ENCODE measurements around the gene ANKRD65. TPM values are rescaled to one million over a fixed set of nuclear protein-coding genes. Genes with fewer than 3 reads are reported as not detected.
"Not testable (repeated sequence)": the region's sequence is repeated elsewhere in the genome, so short reads cannot be mapped to it uniquely, and the experiment has no call there.

The ANKRD65 gene
- total RNA-seq, 2 experiments from 2014 or later = not detected

DNA sequence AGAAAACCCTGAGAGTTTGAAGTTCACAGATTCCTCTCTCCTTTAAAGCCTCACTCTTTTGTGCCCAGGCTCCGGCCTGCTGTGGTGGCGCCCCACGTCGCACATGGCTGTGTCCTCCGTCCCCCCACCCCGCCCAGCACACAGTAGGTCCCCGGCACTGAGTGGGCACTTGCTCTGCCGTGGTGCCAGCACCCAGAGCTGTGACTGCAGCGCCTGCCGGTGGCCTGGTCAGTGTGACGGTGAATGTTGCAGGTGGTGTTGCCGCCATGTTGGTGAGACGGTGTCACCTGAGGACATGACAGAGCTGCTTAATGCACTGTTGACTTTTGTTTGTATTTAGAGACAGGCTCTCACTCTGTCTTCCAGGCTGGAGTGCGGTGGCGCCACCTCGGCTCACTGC lies 31.8 kb upstream of the ANKRD65 start:
- no peak overlapping the region for H3K27ac Mint-ChIP-seq
- POLR2A ChIA-PET = no interaction called here

DNA sequence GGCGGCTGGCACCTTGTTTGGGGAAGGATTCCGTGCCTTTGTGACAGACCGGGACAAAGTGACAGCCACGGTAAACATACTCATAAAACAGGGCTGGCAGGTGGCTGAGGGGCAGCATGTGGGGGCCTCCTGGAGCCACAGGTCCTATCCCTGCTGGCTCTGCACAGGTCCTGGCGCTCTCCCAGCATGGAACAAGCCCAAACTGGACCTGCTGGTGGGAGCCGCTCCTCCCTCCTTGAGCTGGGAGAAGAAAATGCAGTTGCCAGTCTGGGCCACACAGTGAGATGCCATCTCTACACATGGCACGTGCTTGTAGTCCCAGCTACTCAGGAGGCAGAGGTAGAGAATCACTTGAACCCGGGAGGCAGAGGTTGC lies 31.3 kb upstream of the ANKRD65 start:
- ATAC-seq (ENCODE audit: low read depth); H3K9me3 Mint-ChIP-seq; H3K4me1 Mint-ChIP-seq; H3K36me3 Mint-ChIP-seq; H3K27me3 Mint-ChIP-seq; H3K4me3 Mint-ChIP-seq; H3K27ac Mint-ChIP-seq; DNase-seq; POLR2A ChIA-PET: not testable (repeated sequence)

More for the DNA sequence above, 31.8 kb upstream of the ANKRD65 start:
- Mint-ChIP-seq H3K9me3 (no peaks in the 10 kb centered on the region), H3K4me1 (no peaks in the 10 kb centered on the region), H3K36me3 (no peaks in the 10 kb centered on the region), H3K4me3 (no peak overlapping the region), H3K27me3 (peaks cover 2% of the 10 kb centered on the region)
- ATAC-seq (ENCODE audit: low read depth) = no peak
- no peak for DNase-seq

DNA sequence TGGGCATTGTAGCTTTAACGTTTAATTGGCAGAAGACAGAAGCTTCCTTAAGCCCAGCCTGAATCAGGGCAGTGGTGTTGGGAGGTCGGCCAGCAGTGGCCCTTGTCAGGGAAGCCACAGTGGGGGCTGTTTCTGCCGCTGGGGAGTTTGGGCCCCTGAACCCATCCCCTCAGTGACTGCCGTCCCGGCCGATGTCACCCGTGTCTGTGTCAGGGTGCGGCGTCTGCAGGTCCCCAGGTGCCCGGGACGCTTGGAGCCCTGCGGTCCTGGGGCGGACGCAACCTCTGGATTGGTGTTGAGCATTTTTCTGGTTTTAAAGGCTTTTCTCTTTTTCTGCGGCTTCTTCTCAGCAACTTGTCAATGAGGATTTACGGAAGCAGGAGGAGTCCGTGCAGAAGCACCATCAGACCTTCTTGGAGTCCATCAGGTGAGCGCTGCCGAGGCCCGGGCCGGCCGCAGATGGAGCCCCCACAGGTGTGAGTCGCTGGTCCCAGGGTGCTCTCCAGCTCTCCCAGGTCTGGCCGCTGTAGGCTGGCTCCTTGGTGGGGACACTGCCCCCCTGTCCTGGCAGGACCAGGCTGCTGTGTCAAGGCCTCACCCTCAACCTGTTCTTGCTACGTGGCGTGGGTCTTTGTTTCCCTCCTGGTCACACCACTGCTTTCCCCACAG lies 30.8 kb upstream of the ANKRD65 start:
- no peaks in the 10 kb centered on the region for H3K36me3 Mint-ChIP-seq
- H3K9me3 Mint-ChIP-seq = no peaks in the 10 kb centered on the region
- no peak overlapping the region for H3K27ac Mint-ChIP-seq
- peaks cover 2% of the 10 kb centered on the region for H3K27me3 Mint-ChIP-seq
- H3K4me3 Mint-ChIP-seq = no peak overlapping the region
- no peak for ATAC-seq (ENCODE audit: low read depth)
- POLR2A ChIA-PET = no interaction called here
- H3K4me1 Mint-ChIP-seq = no peaks in the 10 kb centered on the region
- DNase-seq = no peak

DNA sequence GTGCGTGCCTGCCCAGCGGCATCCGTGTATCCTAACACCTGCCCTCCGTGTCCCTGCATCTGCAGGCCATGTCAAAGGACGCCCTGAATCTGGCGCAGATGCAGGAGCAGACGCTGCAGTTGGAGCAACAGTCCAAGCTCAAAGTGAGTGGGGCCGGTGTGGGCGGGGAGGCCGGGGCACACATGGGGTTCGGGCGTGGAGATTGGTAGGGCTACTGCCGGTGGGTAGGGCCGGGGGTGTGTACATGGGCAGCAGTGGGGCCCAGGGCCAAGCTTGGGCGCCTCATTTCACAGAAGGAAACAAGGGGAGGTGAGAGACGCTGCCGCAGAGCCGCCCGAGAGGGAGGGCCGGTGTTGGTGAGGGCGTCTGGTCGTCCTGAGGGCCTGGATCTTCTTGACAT lies 29.5 kb upstream of the ANKRD65 start:
- POLR2A ChIA-PET; H3K9me3 Mint-ChIP-seq; H3K4me1 Mint-ChIP-seq; H3K36me3 Mint-ChIP-seq; ATAC-seq (ENCODE audit: low read depth); DNase-seq; H3K27ac Mint-ChIP-seq; H3K4me3 Mint-ChIP-seq; H3K27me3 Mint-ChIP-seq: not testable (repeated sequence)

DNA sequence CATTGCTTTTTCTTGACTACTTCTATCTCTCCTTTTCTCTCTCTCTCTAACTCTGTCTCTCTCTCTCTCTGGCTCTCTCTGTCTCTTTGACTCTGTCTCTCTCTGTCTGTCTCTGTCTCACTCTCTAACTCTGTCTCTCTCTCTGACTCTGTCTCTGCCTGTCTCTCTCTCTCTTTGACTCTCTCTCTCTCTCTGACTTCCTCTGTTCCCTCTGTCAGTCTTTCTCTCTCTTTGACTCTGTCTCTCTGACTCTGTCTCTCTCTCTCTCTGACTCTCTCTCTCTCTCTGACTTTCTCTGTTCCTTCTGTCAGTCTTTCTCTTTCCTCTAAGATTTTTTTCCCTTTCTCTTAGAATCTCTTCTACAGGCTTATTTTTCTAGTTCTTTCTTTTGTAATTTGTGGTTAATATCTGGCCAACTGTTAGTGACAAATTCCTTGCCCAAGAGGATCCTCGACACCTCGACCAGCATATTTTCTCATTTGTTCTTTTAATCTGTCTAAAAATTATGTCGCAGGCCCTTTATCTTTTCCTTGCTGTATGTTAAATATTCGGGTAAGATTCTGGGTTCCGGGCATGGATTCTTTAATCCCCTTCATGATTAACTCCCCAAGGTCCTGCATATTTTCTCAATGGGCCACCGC lies 28.1 kb upstream of the ANKRD65 start, which contains the start of gene ATAD3C:
ATAD3C (plus strand) TSS at position 591 of the 641 bp plus-strand sequence. CDS start 995 bp downstream, outside the sequence.
- peaks cover 3% of the 10 kb centered on the region for H3K27me3 Mint-ChIP-seq
- no peaks in the 10 kb centered on the region for H3K4me1 Mint-ChIP-seq
- H3K36me3 Mint-ChIP-seq = no peaks in the 10 kb centered on the region
- ATAC-seq (ENCODE audit: low read depth) = no peak
- DNase-seq = no peak
- no peaks in the 10 kb centered on the region for H3K9me3 Mint-ChIP-seq
- H3K4me3 Mint-ChIP-seq = no peak within 1 kb of the TSS
- POLR2A ChIA-PET = no interaction called here
- H3K27ac Mint-ChIP-seq = no peak within 1 kb of the TSS

DNA sequence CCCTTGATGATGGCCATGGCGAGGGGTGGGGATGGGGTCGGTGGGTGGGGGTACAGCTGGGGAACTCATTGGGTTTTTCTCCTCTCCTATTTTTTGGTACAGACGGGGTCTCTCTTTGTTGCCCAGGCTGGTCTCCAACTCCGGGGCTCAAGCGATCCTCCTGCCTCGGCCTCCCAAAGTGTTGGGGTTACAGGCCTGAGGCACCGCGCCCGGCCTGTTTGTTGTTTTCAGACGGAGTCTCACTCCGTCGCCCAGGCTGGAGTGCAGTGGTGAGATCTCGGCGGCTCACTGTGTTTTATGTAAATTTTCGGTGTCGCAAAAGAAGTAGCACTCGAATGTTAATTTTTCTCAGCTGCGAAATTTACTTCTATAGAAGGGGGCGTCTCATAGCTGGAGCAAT lies 25.6 kb upstream of the ANKRD65 start:
- POLR2A ChIA-PET; H3K4me3 Mint-ChIP-seq; DNase-seq; H3K9me3 Mint-ChIP-seq; H3K36me3 Mint-ChIP-seq; H3K4me1 Mint-ChIP-seq; H3K27ac Mint-ChIP-seq; ATAC-seq (ENCODE audit: low read depth); H3K27me3 Mint-ChIP-seq: not testable (repeated sequence)

DNA sequence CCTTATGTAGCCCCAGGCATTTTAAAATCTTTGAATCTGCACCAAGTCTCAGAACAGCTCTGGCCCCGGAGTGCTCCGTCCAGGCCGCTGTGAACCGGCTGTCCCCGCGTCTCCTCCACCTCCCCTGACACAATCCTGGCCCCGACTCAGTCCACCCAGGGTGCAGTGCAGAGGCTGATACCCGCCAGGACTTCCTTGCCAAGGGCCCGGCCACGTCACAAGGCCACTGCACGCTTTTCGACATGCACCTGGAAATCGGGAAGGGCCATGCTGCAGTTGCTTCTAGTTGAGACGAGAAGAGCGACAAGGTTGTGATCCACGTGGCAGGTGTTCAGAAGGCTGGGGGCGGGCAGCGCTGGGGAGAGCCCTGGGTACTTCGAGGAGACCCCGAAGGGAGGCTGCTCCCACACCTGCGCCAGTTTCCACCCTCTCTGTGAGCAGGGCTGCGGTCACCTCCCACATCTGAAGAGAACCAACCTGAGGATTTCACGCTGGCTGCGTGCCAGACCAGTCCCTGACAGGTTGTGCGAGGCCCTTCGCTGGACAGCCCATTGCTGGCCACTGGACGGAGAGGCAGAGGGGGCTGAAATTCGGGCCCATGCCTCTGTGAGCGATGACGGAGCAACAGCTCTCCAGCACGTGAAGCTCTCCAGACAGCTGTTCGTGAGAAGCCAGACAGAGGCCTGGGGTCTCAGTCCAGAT lies 21.1 kb upstream of the ANKRD65 start:
- Mint-ChIP-seq H3K4me1 (peaks cover 1% of the 10 kb centered on the region), H3K9me3 (no peaks in the 10 kb centered on the region), H3K36me3 (no peaks in the 10 kb centered on the region), H3K4me3 (no peak overlapping the region), H3K27ac (no peak overlapping the region), H3K27me3 (peaks cover 3% of the 10 kb centered on the region)
- POLR2A ChIA-PET = no interaction called here
- DNase-seq (no peak), ATAC-seq (ENCODE audit: low read depth) (no peak)

DNA sequence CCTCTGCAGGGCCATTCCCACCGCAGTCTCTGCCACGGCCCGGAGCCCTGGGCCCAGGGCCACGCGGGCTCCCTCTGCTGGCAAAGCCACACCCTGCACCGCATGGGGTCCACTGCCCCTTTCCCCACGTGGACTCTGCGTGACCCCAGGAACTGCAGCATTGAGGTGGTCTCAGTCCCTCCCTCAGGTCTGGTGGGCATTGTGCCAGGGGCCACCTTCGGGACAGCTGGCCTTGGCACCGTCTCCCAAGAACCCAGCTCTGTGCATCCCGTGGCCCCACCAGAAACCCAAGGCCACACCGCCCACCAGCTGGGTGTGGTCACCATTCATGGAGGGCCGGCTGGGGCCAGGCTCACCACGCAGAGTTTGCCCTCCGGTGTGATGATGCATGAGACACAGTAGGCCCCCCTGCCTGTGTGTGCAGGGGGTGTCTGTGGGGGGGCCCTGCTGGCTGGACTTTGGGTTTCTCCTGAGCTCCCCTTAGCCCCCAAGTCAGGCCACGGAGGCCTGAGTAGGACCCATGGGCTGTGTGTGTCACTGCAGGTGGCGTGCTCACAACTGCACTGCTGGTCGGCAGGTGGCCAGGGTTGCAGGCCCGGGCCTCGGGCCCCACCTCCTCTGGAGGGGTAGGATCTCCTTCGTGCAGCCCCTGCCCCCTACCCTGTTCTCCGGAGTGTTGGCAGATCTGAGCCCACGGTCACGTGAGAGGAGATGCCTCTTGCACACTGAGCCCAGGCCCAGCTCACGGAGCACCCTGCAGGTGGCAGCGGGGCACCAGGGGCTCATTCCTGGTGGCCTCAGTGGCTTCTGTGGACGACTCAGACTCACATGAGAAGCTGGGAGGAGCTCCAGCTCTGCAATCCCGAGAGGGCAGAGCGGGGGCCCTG lies 20.2 kb upstream of the ANKRD65 start:
- peak; percentile 78 for DNase-seq
- ATAC-seq (ENCODE audit: low read depth) = peak; percentile 76
- no peak overlapping the region for H3K4me3 Mint-ChIP-seq
- H3K9me3 Mint-ChIP-seq = no peaks in the 10 kb centered on the region
- H3K27me3 Mint-ChIP-seq = peaks cover 8% of the 10 kb centered on the region
- no peak overlapping the region for H3K27ac Mint-ChIP-seq
- no peaks in the 10 kb centered on the region for H3K36me3 Mint-ChIP-seq
- peaks cover 1% of the 10 kb centered on the region for H3K4me1 Mint-ChIP-seq
- POLR2A ChIA-PET = interaction anchor here (0.5 kb wide), 1 partner anchor 644 kb away, joined by 4 read pairs; no protein-coding TSS in a partner anchor

DNA sequence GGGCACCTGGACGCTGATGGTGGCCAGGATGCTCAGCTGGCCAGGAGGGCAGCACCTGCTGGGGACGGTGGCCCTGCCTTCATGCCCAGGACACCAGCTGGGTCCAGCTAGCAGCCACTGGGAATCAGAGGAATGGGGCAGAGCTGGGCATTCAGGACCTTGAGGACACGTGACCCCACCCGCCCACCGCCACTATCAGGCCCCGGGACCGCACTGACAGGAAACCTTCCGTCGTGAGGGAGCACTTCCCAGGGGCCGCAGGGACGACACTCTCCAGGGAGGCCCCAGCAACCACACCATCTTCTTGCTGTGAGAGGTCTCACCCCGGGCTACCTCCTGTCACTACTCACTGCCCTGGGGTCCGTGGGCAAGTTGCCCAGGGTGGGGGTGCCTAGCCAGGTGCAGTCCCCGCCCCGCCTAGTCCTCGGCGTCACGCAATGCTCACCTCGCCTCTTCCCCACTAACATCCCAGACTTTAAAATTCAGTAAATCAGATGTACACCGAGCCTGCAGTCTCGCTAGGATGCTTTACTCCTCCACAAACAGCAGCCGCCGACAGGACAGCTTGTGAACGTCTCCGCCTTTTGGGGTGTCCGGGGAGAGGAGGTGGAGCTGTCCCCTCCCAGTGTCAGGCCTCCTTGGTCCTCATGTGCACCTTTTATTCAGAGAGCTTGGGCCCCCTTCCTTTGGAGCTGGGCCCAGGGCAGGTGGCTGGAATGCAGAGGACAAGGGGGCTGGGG lies 19.4 kb upstream of the ANKRD65 start:
- Mint-ChIP-seq H3K27me3 (peaks cover 9% of the 10 kb centered on the region), H3K4me1 (peaks cover 1% of the 10 kb centered on the region), H3K36me3 (no peaks in the 10 kb centered on the region), H3K9me3 (no peaks in the 10 kb centered on the region), H3K27ac (no peak overlapping the region), H3K4me3 (no peak overlapping the region)
- POLR2A ChIA-PET = interaction anchor here (0.5 kb wide), 1 partner anchor 645 kb away, joined by 4 read pairs; no protein-coding TSS in a partner anchor
- DNase-seq (no peak), ATAC-seq (ENCODE audit: low read depth) (no peak)

DNA sequence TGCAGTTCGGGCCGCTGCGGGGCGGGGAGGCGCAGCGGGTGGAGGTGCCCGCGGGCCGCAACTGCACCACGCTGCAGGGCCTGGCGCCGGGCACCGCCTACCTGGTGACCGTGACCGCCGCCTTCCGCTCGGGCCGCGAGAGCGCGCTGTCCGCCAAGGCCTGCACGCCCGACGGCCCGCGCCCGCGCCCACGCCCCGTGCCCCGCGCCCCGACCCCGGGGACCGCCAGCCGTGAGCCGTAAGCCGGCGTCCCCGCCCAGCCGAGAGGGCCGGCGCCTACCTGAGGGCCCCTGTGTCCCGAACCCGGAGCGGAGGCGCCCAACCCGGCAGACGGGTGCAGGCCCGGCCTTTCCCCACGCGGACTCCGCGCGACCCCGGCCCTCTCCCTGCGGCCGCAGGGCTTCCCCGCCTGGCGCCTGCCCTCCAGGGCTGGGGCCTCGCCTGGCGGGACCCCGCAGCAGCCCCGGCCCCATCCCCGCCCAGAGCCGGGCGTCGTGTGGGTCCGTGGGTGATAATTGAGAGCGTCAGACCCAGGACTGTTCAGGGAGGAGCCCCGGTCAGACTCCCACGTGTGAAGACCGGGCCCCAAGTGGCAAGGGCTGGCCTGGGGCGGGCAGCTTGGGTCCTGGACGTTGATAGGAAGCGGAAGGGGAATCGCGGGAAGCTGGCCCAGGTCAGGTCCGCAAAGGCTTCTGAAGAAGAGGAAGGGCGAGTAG lies 18.6 kb upstream of the ANKRD65 start:
- POLR2A ChIA-PET = no interaction called here
- DNase-seq (no peak), ATAC-seq (ENCODE audit: low read depth) (no peak)
- Mint-ChIP-seq H3K36me3 (no peaks in the 10 kb centered on the region), H3K9me3 (no peaks in the 10 kb centered on the region), H3K4me3 (no peak overlapping the region), H3K4me1 (peaks cover 4% of the 10 kb centered on the region), H3K27ac (no peak overlapping the region), H3K27me3 (peaks cover 14% of the 10 kb centered on the region)

DNA sequence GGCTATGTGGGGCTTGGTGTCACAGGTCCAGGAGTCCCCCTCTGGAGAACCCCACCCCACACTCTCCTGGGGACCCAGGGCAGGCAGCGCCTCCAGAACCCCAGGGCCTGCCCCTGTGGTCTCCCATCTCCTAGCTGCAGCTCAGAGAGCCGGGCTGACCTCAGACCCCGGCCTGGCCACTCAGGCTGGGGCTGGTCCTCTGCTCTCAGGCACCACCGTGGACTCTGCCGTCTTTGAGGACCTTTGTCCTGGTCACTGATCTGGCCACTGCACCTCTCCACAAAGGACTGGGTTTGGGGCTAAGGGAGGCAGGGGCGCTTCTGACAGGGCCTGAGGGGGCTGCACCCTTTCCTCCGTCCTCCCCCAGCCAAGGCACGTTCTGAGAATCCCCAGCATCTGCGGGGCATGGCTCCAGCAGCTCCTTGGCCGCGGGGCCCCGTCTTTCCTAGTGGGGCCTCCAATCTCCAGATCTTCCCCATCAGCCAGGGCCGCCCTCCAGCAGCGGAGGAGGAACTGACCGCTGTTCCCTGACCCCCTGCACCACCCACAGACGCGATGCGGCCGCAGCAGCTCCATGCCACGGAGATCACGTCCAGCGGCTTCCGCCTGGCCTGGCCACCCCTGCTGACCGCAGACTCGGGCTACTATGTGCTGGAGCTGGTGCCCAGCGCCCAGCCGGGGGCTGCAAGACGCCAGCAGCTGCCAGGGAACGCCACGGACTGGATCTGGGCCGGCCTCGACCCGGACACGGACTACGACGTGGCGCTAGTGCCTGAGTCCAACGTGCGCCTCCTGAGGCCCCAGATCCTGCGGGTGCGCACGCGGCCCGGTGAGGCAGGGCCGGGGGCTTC lies 17.7 kb upstream of the ANKRD65 start:
- Mint-ChIP-seq H3K9me3 (no peaks in the 10 kb centered on the region), H3K36me3 (no peaks in the 10 kb centered on the region), H3K27ac (no peak overlapping the region), H3K27me3 (peaks cover 11% of the 10 kb centered on the region), H3K4me3 (no peak overlapping the region), H3K4me1 (peaks cover 4% of the 10 kb centered on the region)
- POLR2A ChIA-PET = no interaction called here
- no peak for ATAC-seq (ENCODE audit: low read depth)
- DNase-seq = no peak
